HFFc6 (cell line): ENCODE data around the gene ZMPSTE24. TPM values are rescaled to one million over a fixed set of nuclear protein-coding genes. Genes with fewer than 3 reads are reported as not detected.

Source experiments
- DNase-seq: peaks from one replicate; pipeline ENCODE4 v3.0.0-alpha.2; 2018
- H3K27ac Mint-ChIP-seq: 2 replicates; pipeline ENCODE4 v1.8.0; 2020; ENCODE audit warnings: mild to moderate bottlenecking, mixed read lengths
- H3K27me3 Mint-ChIP-seq: 2 replicates; pipeline ENCODE4 v1.8.0; 2021; ENCODE audit warnings: mild to moderate bottlenecking, moderate library complexity, mixed read lengths; ENCODE audit not compliant: insufficient read depth
- H3K36me3 Mint-ChIP-seq: 2 replicates; pipeline ENCODE4 v1.8.0; 2021; ENCODE audit warnings: low read depth, mixed read lengths
- H3K4me1 Mint-ChIP-seq: 2 replicates; pipeline ENCODE4 v1.8.0; 2020; ENCODE audit warnings: low read depth, mixed read lengths
- H3K4me3 Mint-ChIP-seq: 2 replicates; pipeline ENCODE4 v1.8.0; 2020; ENCODE audit warnings: mild to moderate bottlenecking, moderate library complexity, mixed read lengths
- H3K9me3 Mint-ChIP-seq: 2 replicates; pipeline ENCODE4 v1.8.0; 2020; ENCODE audit warnings: mild to moderate bottlenecking, mixed read lengths
- total RNA-seq, 6 experiments: library from RNA; stranded (reverse); fragmentation: NEBNext Ultra II Directional; extraction: Animal tissue kit (Norgen Biotek cat#: 25700); gene quantifications; 2 replicates in 1 of 6; 3 replicates in 5 of 6; pipeline ENCODE4 v1.2.3, GENCODE V29; 2021
- TF ChIP-seq, protein P1 (sequence below): fragments of 200-600 bp; sonication (generic); IDR thresholded peaks from 2 replicates; pipeline ENCODE4 v1.5.0; 2021; ENCODE audit warnings: antibody characterized with exemption, mild to moderate bottlenecking

Gene ZMPSTE24
- total RNA-seq, 6 experiments from 2014 or later, result 66.4 to 79.3 (median 78.3) TPM

DNA sequence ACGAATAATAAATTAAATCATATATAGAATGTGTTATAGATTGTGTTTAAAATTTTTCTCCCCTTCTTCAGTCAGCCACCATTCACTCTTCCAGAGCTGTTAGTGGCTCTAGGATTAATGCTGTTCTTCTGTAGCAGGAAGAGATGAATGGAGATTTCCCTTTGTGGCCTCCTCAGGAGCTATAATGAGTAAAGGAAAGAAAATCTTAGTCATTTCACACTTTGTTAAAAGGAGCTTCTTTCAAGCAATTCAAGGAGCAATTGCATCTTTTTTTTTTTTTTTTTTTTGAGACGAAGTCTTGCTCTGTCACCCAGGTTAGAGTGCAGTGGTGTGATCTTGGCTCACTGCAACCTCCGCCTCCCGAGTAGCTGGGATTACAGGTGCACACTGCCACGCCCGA, 34.0 kb upstream of the ZMPSTE24 start:
- DNase-seq, result no peak
- Mint-ChIP-seq H3K27me3 (no peaks in the 10 kb centered on the region; the same call in 1 of the 2 replicates), H3K36me3 (peaks cover 7% of the 10 kb centered on the region; the same call in 1 of the 2 replicates), H3K27ac (no peak overlapping the region), H3K4me3 (no peak overlapping the region), H3K9me3 (no peaks in the 10 kb centered on the region), H3K4me1 (peaks cover 9% of the 10 kb centered on the region)
- TF ChIP-seq, protein P1, sequence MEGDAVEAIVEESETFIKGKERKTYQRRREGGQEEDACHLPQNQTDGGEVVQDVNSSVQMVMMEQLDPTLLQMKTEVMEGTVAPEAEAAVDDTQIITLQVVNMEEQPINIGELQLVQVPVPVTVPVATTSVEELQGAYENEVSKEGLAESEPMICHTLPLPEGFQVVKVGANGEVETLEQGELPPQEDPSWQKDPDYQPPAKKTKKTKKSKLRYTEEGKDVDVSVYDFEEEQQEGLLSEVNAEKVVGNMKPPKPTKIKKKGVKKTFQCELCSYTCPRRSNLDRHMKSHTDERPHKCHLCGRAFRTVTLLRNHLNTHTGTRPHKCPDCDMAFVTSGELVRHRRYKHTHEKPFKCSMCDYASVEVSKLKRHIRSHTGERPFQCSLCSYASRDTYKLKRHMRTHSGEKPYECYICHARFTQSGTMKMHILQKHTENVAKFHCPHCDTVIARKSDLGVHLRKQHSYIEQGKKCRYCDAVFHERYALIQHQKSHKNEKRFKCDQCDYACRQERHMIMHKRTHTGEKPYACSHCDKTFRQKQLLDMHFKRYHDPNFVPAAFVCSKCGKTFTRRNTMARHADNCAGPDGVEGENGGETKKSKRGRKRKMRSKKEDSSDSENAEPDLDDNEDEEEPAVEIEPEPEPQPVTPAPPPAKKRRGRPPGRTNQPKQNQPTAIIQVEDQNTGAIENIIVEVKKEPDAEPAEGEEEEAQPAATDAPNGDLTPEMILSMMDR, result no peak

DNA sequence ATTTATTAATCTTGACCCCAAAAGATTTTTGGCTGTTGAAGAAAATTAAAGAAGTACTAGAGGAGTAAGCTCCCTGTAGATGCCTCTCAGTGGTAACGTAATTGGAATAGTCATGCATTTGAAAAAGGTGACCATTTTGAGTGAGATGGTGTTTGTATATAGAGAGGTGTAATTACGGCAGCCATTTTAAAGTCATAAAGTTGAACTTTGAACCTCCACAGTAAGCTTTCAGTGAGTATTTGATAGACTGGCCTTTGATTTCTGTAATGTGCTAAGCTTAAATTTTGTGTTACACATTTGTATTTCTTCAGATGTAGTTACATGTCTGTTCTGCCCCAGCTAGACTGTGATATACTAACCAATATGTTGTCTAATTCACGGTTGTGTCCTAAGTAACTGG, 31.8 kb upstream of the ZMPSTE24 start:
- TF ChIP-seq, protein P1, result no peak
- Mint-ChIP-seq H3K27me3 (no peaks in the 10 kb centered on the region; the same call in 1 of the 2 replicates), H3K4me3 (no peak overlapping the region), H3K36me3 (peaks cover 12% of the 10 kb centered on the region; the same call in 1 of the 2 replicates), H3K27ac (no peak overlapping the region), H3K4me1 (peaks cover 9% of the 10 kb centered on the region), H3K9me3 (no peaks in the 10 kb centered on the region)
- no peak for DNase-seq

DNA sequence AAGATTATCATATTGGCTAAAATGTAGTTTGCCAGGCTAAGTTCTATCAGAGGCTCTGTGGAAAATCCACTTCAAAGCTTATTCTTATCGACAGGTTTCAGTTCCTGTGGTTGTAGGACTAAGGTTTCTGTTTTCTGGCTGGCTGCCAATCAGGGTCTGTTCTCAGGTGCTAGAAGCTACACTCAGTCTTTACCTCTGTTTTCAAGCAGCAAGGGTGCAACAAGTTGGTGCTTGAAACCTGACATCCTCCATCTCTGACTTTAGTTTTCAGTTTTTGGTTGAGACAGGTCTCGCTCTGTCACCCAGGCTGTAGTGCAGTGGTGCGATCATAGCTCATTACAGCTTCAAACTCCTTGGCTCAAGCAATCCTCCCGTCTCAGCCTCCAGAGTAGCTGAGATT, 25.6 kb upstream of the ZMPSTE24 start:
- no peaks in the 10 kb centered on the region for H3K9me3 Mint-ChIP-seq
- peaks cover 38% of the 10 kb centered on the region for H3K36me3 Mint-ChIP-seq
- no peak overlapping the region for H3K4me3 Mint-ChIP-seq
- no peak for DNase-seq
- no peaks in the 10 kb centered on the region for H3K4me1 Mint-ChIP-seq
- no peaks in the 10 kb centered on the region for H3K27me3 Mint-ChIP-seq
- TF ChIP-seq, protein P1, result no peak
- no peak overlapping the region for H3K27ac Mint-ChIP-seq

DNA sequence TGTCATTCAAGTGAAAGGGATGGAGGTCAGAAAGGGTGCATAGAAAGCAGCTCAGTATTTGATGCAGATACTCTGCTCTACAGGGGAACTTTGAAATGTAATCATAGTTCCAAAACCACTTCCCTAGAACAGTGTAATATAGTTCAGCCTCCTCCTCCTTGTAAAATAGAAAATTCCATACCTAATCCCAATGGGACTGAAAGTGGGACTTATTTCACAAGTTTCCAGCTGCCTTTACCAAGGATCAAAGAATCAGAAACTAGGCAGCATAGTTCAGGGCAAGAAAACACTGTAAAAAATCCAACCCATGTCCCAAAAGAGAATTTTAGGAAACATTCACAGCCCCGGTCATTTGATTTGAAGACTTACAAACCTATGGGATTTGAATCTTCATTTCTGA, 18.4 kb upstream of the ZMPSTE24 start:
- DNase-seq, result no peak
- Mint-ChIP-seq H3K4me1 (peaks cover 55% of the 10 kb centered on the region), H3K4me3 (no peak overlapping the region), H3K9me3 (no peaks in the 10 kb centered on the region), H3K27me3 (peaks cover 7% of the 10 kb centered on the region; the same call in 1 of the 2 replicates), H3K36me3 (peaks cover 56% of the 10 kb centered on the region), H3K27ac (no peak overlapping the region)
- TF ChIP-seq, protein P1, result no peak

DNA sequence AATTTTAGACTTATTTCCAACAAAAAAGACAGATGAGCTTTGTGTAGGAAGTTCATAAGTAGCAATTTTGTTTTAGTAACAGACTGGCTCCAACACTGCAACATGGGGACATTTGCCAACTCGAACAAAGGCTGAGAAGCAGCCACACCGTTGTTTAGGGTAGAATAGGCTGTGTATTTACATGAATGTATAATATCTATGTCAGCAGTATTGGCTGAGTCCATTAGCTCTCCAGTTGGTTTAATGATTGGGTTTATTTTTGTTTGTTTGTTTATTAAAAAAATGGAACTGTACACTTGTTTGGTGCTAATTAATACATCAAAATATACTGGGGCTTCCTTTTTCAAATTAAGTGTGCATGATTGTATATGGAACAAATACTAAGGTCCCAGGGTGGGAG, 17.6 kb upstream of the ZMPSTE24 start:
- no peak overlapping the region for H3K4me3 Mint-ChIP-seq
- H3K36me3 Mint-ChIP-seq, result peaks cover 54% of the 10 kb centered on the region
- H3K9me3 Mint-ChIP-seq, result no peaks in the 10 kb centered on the region
- no peak overlapping the region for H3K27ac Mint-ChIP-seq
- peaks cover 7% of the 10 kb centered on the region; the same call in 1 of the 2 replicates for H3K27me3 Mint-ChIP-seq
- H3K4me1 Mint-ChIP-seq, result peaks cover 62% of the 10 kb centered on the region
- no peak for DNase-seq
- TF ChIP-seq, protein P1, result no peak

DNA sequence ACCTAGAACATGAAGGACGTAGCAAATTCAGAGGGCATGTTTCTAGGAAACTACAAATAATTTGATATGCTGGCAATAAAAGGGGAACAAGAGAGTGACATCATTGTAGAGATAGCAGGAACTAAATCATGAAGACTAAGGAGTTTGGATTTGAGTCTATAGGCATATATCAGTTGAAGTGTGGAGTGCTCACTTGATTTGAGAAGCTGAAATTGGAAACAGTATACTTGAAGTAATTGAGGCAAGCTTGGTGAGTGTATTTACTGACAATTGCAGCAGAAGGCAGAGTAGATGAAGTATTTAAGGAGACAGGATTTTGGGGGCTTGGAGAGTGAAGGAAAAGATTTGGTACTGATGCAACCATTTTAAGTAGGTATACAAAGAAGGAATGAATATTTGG, 16.7 kb upstream of the ZMPSTE24 start:
- Mint-ChIP-seq H3K4me1 (peaks cover 62% of the 10 kb centered on the region), H3K27ac (peak overlapping the region; percentile 83)
- TF ChIP-seq, protein P1, result no peak

More for the DNA sequence above, 16.7 kb upstream of the ZMPSTE24 start:
- Mint-ChIP-seq H3K27me3 (peaks cover 7% of the 10 kb centered on the region; the same call in 1 of the 2 replicates), H3K4me3 (peak overlapping the region; percentile 47), H3K9me3 (no peaks in the 10 kb centered on the region), H3K36me3 (peaks cover 44% of the 10 kb centered on the region)
- DNase-seq, result no peak
